ENCODE measurements around the gene ST3GAL4. TPM values are rescaled to one million over a fixed set of nuclear protein-coding genes. Genes with fewer than 3 reads are reported as not detected.

Gene ST3GAL4
- total RNA-seq, 1 experiment from 2014 or later = 11.2 TPM

- H3K4me1 Mint-ChIP-seq (ENCODE audit: low read depth, unreplicated experiment) = no peaks in the 10 kb centered on the region
- no peak for DNase-seq
- Histone ChIP-seq H3K36me3 (ENCODE audit: control insufficient read depth, insufficient read depth, low read length) (no peaks in the 10 kb centered on the region), H3K4me3 (ENCODE audit: low read depth, low read length) (no peak overlapping the region), H3K4me1 (peaks cover 5% of the 10 kb centered on the region; the same call in 1 of the 2 replicates), H3K9me3 (no peaks in the 10 kb centered on the region), H3K27me3 (replicated peaks; ENCODE audit: control insufficient read depth, insufficient read depth, low read length) (no peaks in the 10 kb centered on the region)
- no peaks in the 10 kb centered on the region for H3K9me3 Mint-ChIP-seq (ENCODE audit: unreplicated experiment)
- H3K4me3 Mint-ChIP-seq (ENCODE audit: unreplicated experiment) = no peak overlapping the region
- no peaks in the 10 kb centered on the region for H3K36me3 Mint-ChIP-seq (ENCODE audit: insufficient read depth, unreplicated experiment)
- CTCF ChIA-PET = interaction anchor here (1.4 kb wide), 1 partner anchor 9 kb away, joined by 4 read pairs; no protein-coding TSS in a partner anchor
- intact Hi-C loops (cut with micrococcal nuclease; ENCODE audit: unreplicated experiment) = no loop called here
- no peak for TF ChIP-seq CTCF (IDR thresholded peaks at IDR 0.05; ENCODE audit: insufficient read depth in 1 of 2, low read depth in 1 of 2, low read length in 1 of 2, severe bottlenecking in 1 of 2, unreplicated experiment in 1 of 2)
- POLR2A ChIA-PET = no interaction called here
- no TSS peak for BruUV-seq (replicated peaks)
- H3K27ac Mint-ChIP-seq (ENCODE audit: unreplicated experiment) = no peak overlapping the region
- H3K27me3 Mint-ChIP-seq (ENCODE audit: insufficient read depth, unreplicated experiment) = no peaks in the 10 kb centered on the region
These were observed 65.3 kb downstream of the ST3GAL4 start for GRCh38 chr11:126420698-126421256.

- Histone ChIP-seq H3K27me3 (replicated peaks; ENCODE audit: control insufficient read depth, insufficient read depth, low read length) (no peaks in the 10 kb centered on the region), H3K9me3 (no peaks in the 10 kb centered on the region), H3K4me3 (ENCODE audit: low read depth, low read length) (no peak overlapping the region), H3K36me3 (ENCODE audit: control insufficient read depth, insufficient read depth, low read length) (no peaks in the 10 kb centered on the region), H3K4me1 (peaks cover under 1% of the 10 kb centered on the region; the same call in 1 of the 2 replicates)
- no peaks in the 10 kb centered on the region for H3K9me3 Mint-ChIP-seq (ENCODE audit: unreplicated experiment)
- no peaks in the 10 kb centered on the region for H3K4me1 Mint-ChIP-seq (ENCODE audit: low read depth, unreplicated experiment)
- ChIA-PET CTCF (interaction anchor here (1.1 to 1.4 kb wide), 2 partner anchors 9 to 59 kb away, joined by 3 to 4 read pairs; no protein-coding TSS in a partner anchor), POLR2A (no interaction called here)
- no peak for TF ChIP-seq CTCF (IDR thresholded peaks at IDR 0.05; ENCODE audit: insufficient read depth in 1 of 2, low read depth in 1 of 2, low read length in 1 of 2, severe bottlenecking in 1 of 2, unreplicated experiment in 1 of 2)
- intact Hi-C loops (cut with micrococcal nuclease; ENCODE audit: unreplicated experiment) = no loop called here
- no peak overlapping the region for H3K4me3 Mint-ChIP-seq (ENCODE audit: unreplicated experiment)
- H3K36me3 Mint-ChIP-seq (ENCODE audit: insufficient read depth, unreplicated experiment) = no peaks in the 10 kb centered on the region
- no peak overlapping the region for H3K27ac Mint-ChIP-seq (ENCODE audit: unreplicated experiment)
- no peaks in the 10 kb centered on the region for H3K27me3 Mint-ChIP-seq (ENCODE audit: insufficient read depth, unreplicated experiment)
- DNase-seq = no peak
- no TSS peak for BruUV-seq (replicated peaks)
These were observed 65.8 kb downstream of the ST3GAL4 start for GRCh38 chr11:126421271-126421671.

GRCh38 chr11:126422446-126422845 is 67.0 kb downstream of the ST3GAL4 start:
- DNase-seq = no peak
- no peak overlapping the region for H3K27ac Mint-ChIP-seq (ENCODE audit: unreplicated experiment)
- H3K4me1 ChIP-seq = peaks cover 7% of the 10 kb centered on the region
- no peaks in the 10 kb centered on the region for H3K36me3 ChIP-seq (ENCODE audit: control insufficient read depth, insufficient read depth, low read length)
- H3K36me3 Mint-ChIP-seq (ENCODE audit: insufficient read depth, unreplicated experiment) = no peaks in the 10 kb centered on the region
- H3K27me3 Mint-ChIP-seq (ENCODE audit: insufficient read depth, unreplicated experiment) = no peaks in the 10 kb centered on the region
- no peaks in the 10 kb centered on the region for H3K9me3 Mint-ChIP-seq (ENCODE audit: unreplicated experiment)
- H3K4me3 Mint-ChIP-seq (ENCODE audit: unreplicated experiment) = no peak overlapping the region
- H3K4me3 ChIP-seq (ENCODE audit: low read depth, low read length) = no peak overlapping the region
- intact Hi-C loops (cut with micrococcal nuclease; ENCODE audit: unreplicated experiment) = no loop called here
- H3K4me1 Mint-ChIP-seq (ENCODE audit: low read depth, unreplicated experiment) = peaks cover 9% of the 10 kb centered on the region
- H3K27me3 ChIP-seq (replicated peaks; ENCODE audit: control insufficient read depth, insufficient read depth, low read length) = no peaks in the 10 kb centered on the region
- no peak for TF ChIP-seq CTCF (IDR thresholded peaks at IDR 0.05; ENCODE audit: insufficient read depth in 1 of 2, low read depth in 1 of 2, low read length in 1 of 2, severe bottlenecking in 1 of 2, unreplicated experiment in 1 of 2)
- H3K9me3 ChIP-seq = no peaks in the 10 kb centered on the region
- POLR2A ChIA-PET = no interaction called here
- CTCF ChIA-PET = interaction anchor here (1.0 kb wide), 1 partner anchor 58 kb away, joined by 3 read pairs; no protein-coding TSS in a partner anchor
- no TSS peak for BruUV-seq (replicated peaks)
